Neural progenitor cell (in vitro differentiated cells): ENCODE results near the gene KDM2B. TPM values are rescaled to one million over a fixed set of nuclear protein-coding genes. Genes with fewer than 3 reads are reported as not detected.

Experiments
- DNase-seq: peaks from one replicate; pipeline ENCODE4 v3.0.0-alpha.2; 2016; ENCODE audit warnings: low spot score
- H2AFZ ChIP-seq: fragments of 200-600 bp; sonication (generic); replicated peaks from 2 replicates; pipeline ENCODE4 v1.6.1; 2016; ENCODE audit warnings: antibody characterized with exemption
- H3F3A ChIP-seq: fragments of 200-600 bp; sonication (generic); 2 replicates; pipeline ENCODE4 v1.6.1; 2016; ENCODE audit warnings: antibody characterized with exemption, low read depth
- H3K27ac ChIP-seq: fragments of 200-600 bp; sonication (generic); 2 replicates; pipeline ENCODE4 v1.5.1; 2016; ENCODE audit warnings: mild to moderate bottlenecking
- H3K27me3 ChIP-seq: fragments of 200-600 bp; sonication (generic); 2 replicates; pipeline ENCODE4 v1.6.1; 2016; ENCODE audit warnings: mild to moderate bottlenecking, moderate library complexity
- H3K36me3 ChIP-seq: fragments of 200-600 bp; sonication (generic); 2 replicates; pipeline ENCODE4 v1.5.1; 2016
- H3K4me1 ChIP-seq: fragments of 200-600 bp; sonication (generic); 2 replicates; pipeline ENCODE4 v1.6.1; 2016; ENCODE audit warnings: mixed run types
- H3K4me2 ChIP-seq: fragments of 200-600 bp; sonication (generic); 2 replicates; pipeline ENCODE4 v1.6.1; 2016
- H3K4me3 ChIP-seq: fragments of 200-600 bp; sonication (generic); 2 replicates; pipeline ENCODE4 v1.5.1; 2016
- H3K79me2 ChIP-seq: fragments of 200-600 bp; sonication (generic); 2 replicates; pipeline ENCODE4 v1.6.1; 2016; ENCODE audit warnings: low read depth
- H3K9ac ChIP-seq: fragments of 200-600 bp; sonication (generic); 2 replicates; pipeline ENCODE4 v1.6.1; 2016
- H3K9me3 ChIP-seq: fragments of 200-600 bp; sonication (generic); 2 replicates; pipeline ENCODE4 v1.5.1; 2016; ENCODE audit warnings: low read depth
- H4K20me1 ChIP-seq: fragments of 200-600 bp; sonication (generic); 2 replicates; pipeline ENCODE4 v1.6.1; 2016; ENCODE audit warnings: low read depth
- H3K27ac Mint-ChIP-seq: 3 replicates; pipeline ENCODE4 v1.8.0; 2021; ENCODE audit warnings: mixed read lengths
- H3K27me3 Mint-ChIP-seq: 2 replicates; pipeline ENCODE4 v1.8.0; 2022; ENCODE audit warnings: low read depth, mild to moderate bottlenecking, inconsistent platforms, moderate library complexity, mixed read lengths; ENCODE audit not compliant: insufficient read depth
- H3K36me3 Mint-ChIP-seq: 3 replicates; pipeline ENCODE4 v1.8.0; 2021; ENCODE audit warnings: mixed read lengths
- H3K4me1 Mint-ChIP-seq: 3 replicates; pipeline ENCODE4 v1.8.0; 2021; ENCODE audit warnings: mixed read lengths
- H3K4me3 Mint-ChIP-seq: 3 replicates; pipeline ENCODE4 v1.8.0; 2021; ENCODE audit warnings: mild to moderate bottlenecking, moderate library complexity, mixed read lengths
- H3K9me3 Mint-ChIP-seq: 3 replicates; pipeline ENCODE4 v1.8.0; 2020; ENCODE audit warnings: mixed read lengths
- CTCF ChIP-seq: fragments of 200-600 bp; sonication (generic); IDR thresholded peaks from 2 replicates; pipeline ENCODE4 v1.5.1; 2017; ENCODE audit warnings: antibody characterized with exemption, mild to moderate bottlenecking
- EZH2 ChIP-seq: fragments of 200-600 bp; sonication (generic); IDR thresholded peaks from 2 replicates; pipeline ENCODE4 v1.6.1; 2017; ENCODE audit warnings: antibody characterized with exemption, mild to moderate bottlenecking, moderate library complexity
- EZH2phosphoT487 ChIP-seq: fragments of 200-600 bp; sonication (generic); IDR thresholded peaks from 2 replicates; pipeline ENCODE4 v1.6.1; 2017; ENCODE audit warnings: antibody characterized with exemption
- total RNA-seq: library from RNA; depleted of rRNA; stranded (reverse); fragments of >200 nt; gene quantifications from 2 replicates; pipeline ENCODE4 v1.2.3, GENCODE V29; 2015; ENCODE audit warnings: low replicate concordance

KDM2B gene
- total RNA-seq, 1 donor from 2014 or later: 85.3 TPM

GRCh38 chr12:121428883-121429282, 151.9 kb downstream of the KDM2B start:
- Histone ChIP-seq H4K20me1 (peaks cover 2% of the 10 kb centered on the region), H3K9ac (no peak overlapping the region), H3K79me2 (no peaks in the 10 kb centered on the region), H3K9me3 (no peaks in the 10 kb centered on the region), H3K4me2 (no peak overlapping the region), H3F3A (peaks cover 39% of the 10 kb centered on the region), H3K4me1 (no peaks in the 10 kb centered on the region), H2AFZ (no peak overlapping the region), H3K27ac (peak overlapping the region; percentile 58), H3K36me3 (peaks cover 23% of the 10 kb centered on the region), H3K27me3 (no peaks in the 10 kb centered on the region), H3K4me3 (no peak overlapping the region)
- no peaks in the 10 kb centered on the region for H3K27me3 Mint-ChIP-seq
- peaks cover 46% of the 10 kb centered on the region for H3K36me3 Mint-ChIP-seq
- TF ChIP-seq CTCF (no peak), EZH2phosphoT487 (no peak), EZH2 (no peak)
- H3K4me1 Mint-ChIP-seq: no peaks in the 10 kb centered on the region
- no peak overlapping the region for H3K4me3 Mint-ChIP-seq
- H3K27ac Mint-ChIP-seq: no peak overlapping the region
- no peaks in the 10 kb centered on the region for H3K9me3 Mint-ChIP-seq
- DNase-seq: no peak

- H3K27ac ChIP-seq: no peak overlapping the region
- no peak overlapping the region for H3K4me3 Mint-ChIP-seq
- H3K36me3 ChIP-seq: peaks cover 23% of the 10 kb centered on the region
- H3K79me2 ChIP-seq: no peaks in the 10 kb centered on the region
- H3K9ac ChIP-seq: no peak overlapping the region
- H4K20me1 ChIP-seq: peaks cover 2% of the 10 kb centered on the region
- no peaks in the 10 kb centered on the region for H3K4me1 Mint-ChIP-seq
- no peak overlapping the region for H3K4me2 ChIP-seq
- H2AFZ ChIP-seq: no peak overlapping the region
- H3K4me3 ChIP-seq: no peak overlapping the region
- TF ChIP-seq EZH2phosphoT487 (no peak), EZH2 (no peak), CTCF (no peak)
- no peaks in the 10 kb centered on the region for H3K9me3 ChIP-seq
- peaks cover 44% of the 10 kb centered on the region for H3K36me3 Mint-ChIP-seq
- no peaks in the 10 kb centered on the region for H3K4me1 ChIP-seq
- no peak overlapping the region for H3K27ac Mint-ChIP-seq
- no peaks in the 10 kb centered on the region for H3K9me3 Mint-ChIP-seq
- H3K27me3 ChIP-seq: no peaks in the 10 kb centered on the region
- peaks cover 2% of the 10 kb centered on the region for H3K27me3 Mint-ChIP-seq
- H3F3A ChIP-seq: peaks cover 34% of the 10 kb centered on the region
- no peak for DNase-seq
Observed at GRCh38 chr12:121427556-121428050, 153.2 kb downstream of the KDM2B start.

GRCh38 chr12:121424624-121424975, 156.2 kb downstream of the KDM2B start:
- no peak overlapping the region for H3K4me3 Mint-ChIP-seq
- Histone ChIP-seq H3K4me3 (no peak overlapping the region), H3K4me1 (no peaks in the 10 kb centered on the region), H3K27ac (no peak overlapping the region), H3F3A (peaks cover 32% of the 10 kb centered on the region), H3K27me3 (no peaks in the 10 kb centered on the region), H3K36me3 (peaks cover 25% of the 10 kb centered on the region), H3K79me2 (no peaks in the 10 kb centered on the region), H3K4me2 (no peak overlapping the region), H2AFZ (no peak overlapping the region), H4K20me1 (no peaks in the 10 kb centered on the region), H3K9ac (no peak overlapping the region), H3K9me3 (no peaks in the 10 kb centered on the region)
- H3K36me3 Mint-ChIP-seq: peaks cover 42% of the 10 kb centered on the region
- TF ChIP-seq CTCF (no peak), EZH2 (no peak), EZH2phosphoT487 (no peak)
- no peak overlapping the region for H3K27ac Mint-ChIP-seq
- H3K9me3 Mint-ChIP-seq: no peaks in the 10 kb centered on the region
- no peak for DNase-seq
- H3K4me1 Mint-ChIP-seq: no peaks in the 10 kb centered on the region
- peaks cover 2% of the 10 kb centered on the region for H3K27me3 Mint-ChIP-seq
